COR-L47 (cell line): ENCODE measurements around the gene TBCA.
A peak's percentile ranks its signal among the peaks of the same experiment; 100 is the strongest.
"Not testable (repeated sequence)": the region's sequence is repeated elsewhere in the genome, so short reads cannot be mapped to it uniquely, and the experiment has no call there.

Source experiments
- DNase-seq: peaks from one replicate; lab custom pipeline; 2025; lab: John Stamatoyannopoulos, UW

TBCA gene

GRCh38 chr5:77772729-77773128 is 3.4 kb downstream of the TBCA start:
- no peak for DNase-seq

DNA sequence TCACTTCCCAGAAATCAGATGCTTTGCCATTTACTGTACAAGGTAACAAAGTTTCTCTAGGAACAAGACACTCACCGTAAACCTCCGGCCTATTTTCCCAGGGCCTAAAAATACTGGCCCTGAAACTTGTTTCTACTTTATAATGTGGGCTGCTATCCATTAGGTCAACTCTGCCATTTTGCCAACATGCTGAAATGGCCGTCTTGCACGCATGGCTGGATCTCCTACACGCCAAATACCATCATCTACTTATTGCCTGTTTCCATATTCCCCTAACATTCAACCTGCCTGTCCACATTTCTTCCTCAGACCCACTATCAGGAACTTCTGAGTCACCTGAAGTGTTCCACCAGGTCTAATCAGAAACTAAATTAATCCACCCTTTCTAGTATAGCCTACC is 4.7 kb downstream of the TBCA start:
- DNase-seq = no peak

DNA sequence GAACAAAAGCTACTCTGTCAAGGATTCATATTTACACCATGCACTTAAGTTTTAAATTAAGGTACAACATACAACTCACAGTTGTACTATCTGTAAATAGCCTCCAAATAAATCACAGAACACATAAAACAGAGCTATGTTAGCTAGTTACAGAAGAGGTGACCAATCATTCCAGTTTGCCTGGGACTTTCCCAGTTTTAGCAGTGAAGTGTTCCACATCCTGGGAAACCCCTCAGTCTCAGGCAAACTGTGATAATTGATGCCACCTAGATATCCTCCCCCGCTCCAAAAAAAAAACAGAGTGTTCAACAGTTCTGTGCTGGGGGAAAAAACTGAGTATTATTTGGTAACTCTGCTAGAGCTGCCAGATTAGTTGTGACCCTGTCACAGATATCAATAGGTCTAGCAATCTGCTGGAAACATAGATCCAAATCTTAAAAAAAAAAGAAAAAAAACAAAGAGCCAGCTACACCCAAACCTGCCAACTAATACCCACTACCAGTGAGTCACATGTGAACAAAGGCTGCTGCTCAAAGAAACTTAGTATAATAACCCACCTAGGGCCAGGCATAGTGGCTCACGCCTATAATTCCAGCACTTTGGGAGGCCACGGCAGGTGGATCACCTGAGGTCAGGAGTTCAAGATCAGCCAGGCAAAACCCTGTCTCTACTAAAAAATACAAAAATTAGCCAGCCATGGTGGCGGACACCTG is 5.7 kb downstream of the TBCA start:
- DNase-seq = no peak

GRCh38 chr5:77768978-77769377 is 7.2 kb downstream of the TBCA start:
- DNase-seq = no peak

DNA sequence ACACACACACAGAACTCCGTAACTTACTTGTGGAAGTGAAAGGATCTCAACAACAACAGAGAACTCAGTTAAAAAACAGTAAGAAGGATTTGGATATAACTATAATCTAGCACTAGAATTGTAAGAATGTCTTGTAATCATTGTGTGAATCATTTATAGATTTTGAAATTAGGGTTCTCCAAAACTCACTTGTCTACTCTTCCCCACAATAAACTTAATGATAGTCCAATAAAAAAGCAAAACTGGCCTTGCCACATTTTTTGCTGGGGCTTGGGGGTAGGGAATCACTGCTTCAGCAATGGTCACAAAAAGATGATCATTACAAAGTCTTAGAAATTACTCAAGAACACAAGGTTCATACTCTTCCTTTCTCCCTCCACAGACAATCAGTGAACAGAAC is 8.8 kb downstream of the TBCA start:
- no peak for DNase-seq

DNA sequence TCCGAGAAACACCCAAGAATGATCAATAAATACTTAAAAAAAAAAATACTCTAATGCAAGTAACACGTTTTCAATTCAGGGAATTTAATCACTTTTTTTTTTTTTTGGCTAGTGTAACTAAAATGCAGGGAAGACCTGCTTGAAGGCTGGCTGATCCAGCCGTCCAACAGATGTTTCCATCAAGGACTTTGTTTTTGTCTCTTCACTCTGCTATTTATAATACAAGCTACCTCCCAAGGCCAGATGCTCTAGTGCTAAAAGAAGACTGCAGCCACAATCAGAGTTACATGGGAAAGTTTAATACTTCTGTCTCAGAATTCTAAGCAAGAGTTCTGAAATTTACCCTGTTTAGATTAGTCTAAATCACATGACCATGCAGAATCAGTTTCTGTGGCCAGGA is 14.5 kb downstream of the TBCA start:
- DNase-seq = no peak

- DNase-seq = no peak
These were observed 17.8 kb downstream of the TBCA start for GRCh38 chr5:77758141-77758938.

- no peak for DNase-seq
These were observed 24.7 kb downstream of the TBCA start for GRCh38 chr5:77751328-77752023.

DNA sequence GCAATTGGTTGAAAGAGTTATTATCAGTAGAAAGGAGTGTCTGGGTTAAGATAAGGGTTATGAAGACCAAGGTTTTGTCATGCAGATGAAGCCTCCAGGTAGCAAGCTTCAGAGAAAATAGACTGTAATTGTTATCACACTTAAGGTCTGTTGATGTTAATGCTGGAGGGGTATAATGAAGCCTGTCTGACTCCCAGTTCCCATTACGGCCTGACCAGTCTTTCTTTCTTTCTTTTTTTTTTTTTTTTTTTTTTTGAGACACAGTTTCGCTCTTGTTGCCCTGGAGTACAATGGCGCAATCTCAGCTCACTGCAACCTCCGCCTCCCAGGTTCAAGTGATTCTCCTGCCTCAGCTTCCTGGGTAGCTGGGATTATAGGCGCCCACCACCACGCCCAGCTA is 25.2 kb downstream of the TBCA start:
- not testable (repeated sequence) for DNase-seq

GRCh38 chr5:77748160-77748559 is 28.0 kb downstream of the TBCA start:
- DNase-seq = peak; percentile 25

GRCh38 chr5:77744116-77744515 is 32.0 kb downstream of the TBCA start:
- DNase-seq = no peak

DNA sequence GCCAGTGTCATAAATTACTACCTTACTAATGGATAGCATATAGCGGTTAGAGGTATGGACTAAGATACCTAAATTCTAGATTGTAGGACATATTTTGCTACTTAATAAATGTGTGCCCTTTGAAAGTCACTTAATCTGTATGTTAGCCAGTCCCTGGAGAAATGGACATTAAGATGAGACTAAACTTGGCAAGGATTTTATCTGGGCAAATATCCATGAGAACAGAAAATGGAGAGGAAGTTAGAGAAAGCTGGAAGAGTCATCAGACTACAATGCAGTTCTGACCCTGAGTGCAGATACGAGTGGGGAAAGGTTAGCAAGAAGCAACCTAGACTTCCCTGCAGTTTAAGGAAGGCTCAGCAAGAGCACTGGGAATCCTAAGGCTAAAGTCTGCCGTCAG is 33.0 kb downstream of the TBCA start:
- no peak for DNase-seq

- no peak for DNase-seq
These were observed 34.5 kb downstream of the TBCA start for GRCh38 chr5:77741608-77742007.

- no peak for DNase-seq
These were observed 41.3 kb downstream of the TBCA start for GRCh38 chr5:77734885-77735284.

DNA sequence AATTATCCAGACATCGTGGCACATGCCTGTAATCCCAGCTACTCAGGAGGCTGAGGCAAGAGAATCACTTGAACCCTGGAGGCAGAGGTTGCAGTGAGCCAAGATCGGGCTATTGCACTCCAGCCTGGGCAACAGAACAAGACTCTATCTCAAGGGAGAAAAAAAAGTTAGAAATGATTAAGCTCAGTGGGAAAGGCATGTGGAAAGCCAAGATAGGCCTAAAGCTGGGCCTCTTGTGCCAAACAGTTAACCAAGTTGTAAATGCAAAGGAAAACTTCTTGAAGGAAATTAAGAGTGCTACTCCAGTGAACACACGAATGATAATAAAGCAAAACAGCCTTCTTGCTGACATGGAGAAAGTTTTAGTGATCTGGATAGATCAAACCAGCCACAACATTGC is 43.0 kb downstream of the TBCA start:
- no peak for DNase-seq

DNA sequence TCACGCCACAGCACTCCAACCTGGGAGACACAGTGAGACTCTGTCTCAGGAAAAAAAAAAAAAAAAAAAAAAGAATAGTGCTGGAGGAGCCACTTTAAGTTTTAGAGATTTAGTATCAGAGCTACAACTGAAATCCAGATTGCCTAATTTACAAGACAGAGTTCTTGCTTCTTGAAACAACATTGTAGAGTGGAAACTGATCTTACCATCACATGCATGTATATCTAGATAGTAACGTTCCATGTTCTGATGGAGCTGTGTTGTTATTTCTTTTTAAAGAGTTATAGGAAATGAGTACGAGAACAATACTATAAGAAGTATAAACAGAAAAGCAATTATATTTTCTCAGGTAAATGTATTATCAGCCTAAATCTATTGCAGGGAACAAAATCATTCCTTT is 48.9 kb downstream of the TBCA start:
- no peak for DNase-seq

DNA sequence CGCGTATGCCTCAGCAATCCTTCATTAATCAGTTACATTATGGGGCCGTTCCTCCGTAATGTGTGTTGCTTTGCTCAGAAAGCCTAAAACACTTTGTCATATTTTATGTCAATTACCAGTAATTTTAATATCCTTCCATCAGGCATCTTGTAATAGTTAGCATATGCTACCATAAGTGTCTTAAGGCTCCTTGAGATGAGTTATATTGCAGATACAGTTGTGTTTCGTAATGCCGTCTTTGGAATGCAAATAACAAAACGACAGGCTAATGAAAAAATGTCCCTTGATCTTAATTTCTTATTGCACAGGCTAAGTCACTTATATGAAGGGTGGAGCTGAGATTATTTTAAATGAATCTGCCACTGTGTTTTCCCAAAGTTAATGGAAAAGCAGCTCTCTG is 50.5 kb downstream of the TBCA start:
- DNase-seq = no peak

GRCh38 chr5:77724934-77725333 is 51.2 kb downstream of the TBCA start:
- no peak for DNase-seq

- DNase-seq = no peak
These were observed 56.3 kb downstream of the TBCA start for GRCh38 chr5:77719666-77720363.

- no peak for DNase-seq
These were observed 57.1 kb downstream of the TBCA start for GRCh38 chr5:77718934-77719610.

DNA sequence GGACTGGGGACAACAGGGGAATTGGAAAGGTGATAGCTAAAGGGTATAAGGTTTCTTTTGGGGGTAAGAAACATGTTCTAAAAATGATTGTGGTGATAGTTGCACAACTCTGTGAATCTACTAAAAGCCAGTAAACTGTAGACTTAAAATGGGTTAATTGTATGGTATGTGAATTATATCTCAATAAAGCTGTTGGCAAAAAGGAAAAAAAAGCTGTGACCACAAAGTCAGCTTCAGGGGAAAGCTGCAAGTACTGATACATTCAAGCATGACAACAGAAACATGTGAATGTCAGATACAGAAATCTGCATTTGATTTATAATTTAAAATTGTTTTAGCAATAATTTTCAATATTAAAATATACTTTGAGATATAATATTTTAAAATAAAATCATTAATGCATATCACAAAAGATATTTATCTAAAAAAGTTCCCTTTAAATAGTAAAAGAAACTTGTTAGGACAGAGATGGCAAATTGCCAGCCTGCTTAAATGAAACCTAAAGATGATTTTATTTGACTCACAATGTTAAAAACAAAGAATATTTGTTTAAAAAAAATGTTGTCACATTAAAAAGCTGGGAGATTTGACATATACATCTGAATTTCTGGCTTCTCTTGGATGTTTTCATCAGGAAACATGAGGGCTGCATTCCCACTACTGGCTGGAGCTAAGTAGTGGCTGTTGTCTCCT is 66.0 kb downstream of the TBCA start:
- DNase-seq = no peak
